GM12878 (cell line): ENCODE data around the gene CRYGN. TPM values are rescaled to one million over a fixed set of nuclear protein-coding genes. Genes with fewer than 3 reads are reported as not detected.

Source experiments
- ATAC-seq: fragments of 200-7000 bp; cut with Tn5 transposase; 3 replicates; pipeline ENCODE4 v1.9.1; 2020; ENCODE audit warnings: mild to moderate bottlenecking, moderate library complexity
- BruUV-seq: library from RNA; stranded (reverse); fragments of 400-500 nt; replicated peaks from 2 replicates; lab custom pipeline; 2021; lab: Mats Ljungman, UMichigan
- CTCF ChIA-PET: fragments of 300-600 bp; sonication (Branson Sonifier 250); formaldehyde crosslinking; extraction: SDS; loops from one replicate; lab custom pipeline; 2021; ENCODE audit warnings: inconsistent platforms; lab: Yijun Ruan, JAX
- POLR2A ChIA-PET: fragments of 350-600 bp; formaldehyde crosslinking; extraction: SDS; loops from one replicate; lab custom pipeline; 2021; ENCODE audit warnings: inconsistent platforms; lab: Charles Lee
- RAD21 ChIA-PET: fragments of 300-600 bp; sonication (Branson Sonifier 250); formaldehyde crosslinking; loops from one replicate; lab custom pipeline; 2023; ENCODE audit warnings: antibody characterized with exemption; ENCODE audit not compliant: unreplicated experiment; lab: Charles Lee
- SMC1A ChIA-PET: fragments of 300-600 bp; sonication (Branson Sonifier 250); formaldehyde crosslinking; loops from one replicate; lab custom pipeline; 2023; ENCODE audit not compliant: unreplicated experiment, uncharacterized antibody; lab: Charles Lee
- DNase-seq: peaks from one replicate; pipeline ENCODE4 v3.0.0-alpha.2; 2011; ENCODE audit warnings: low read depth, low spot score
- FAIRE-seq: peaks from 3 replicates; lab custom pipeline; 2011; peaks lifted over from hg19 to GRCh38; lab: Jason Lieb, UNC
- H2AFZ ChIP-seq: 2 replicates; pipeline ENCODE4 v1.6.0; 2011; ENCODE audit warnings: low read depth, low read length, control low read depth; ENCODE audit not compliant: control insufficient read depth
- H3K27ac ChIP-seq: 2 replicates; pipeline ENCODE4 v1.5.1; 2011; ENCODE audit warnings: control low read depth; ENCODE audit not compliant: control insufficient read depth, insufficient read depth
- H3K27me3 ChIP-seq, 2 experiments: replicated peaks in 1 of 2; 2 replicates each; pipeline versions ENCODE4 v1.6.0 to v1.6.1; 2011; ENCODE audit warnings: low read length in 1 of 2; ENCODE audit not compliant: control insufficient read depth in 2 of 2, insufficient read depth in 2 of 2
- H3K36me3 ChIP-seq, 2 experiments: 2 replicates each; pipeline ENCODE4 v1.5.1; 2011; ENCODE audit warnings: low read length in 1 of 2; ENCODE audit not compliant: control insufficient read depth in 2 of 2, insufficient read depth in 2 of 2
- H3K4me1 ChIP-seq: 2 replicates; pipeline ENCODE4 v1.6.1; 2011; ENCODE audit warnings: mild to moderate bottlenecking, low read length, moderate library complexity, mixed read lengths; ENCODE audit not compliant: control insufficient read depth, insufficient read depth
- H3K4me2 ChIP-seq: 2 replicates; pipeline ENCODE4 v1.6.0; 2011; ENCODE audit warnings: control low read depth; ENCODE audit not compliant: control insufficient read depth, insufficient read depth
- H3K4me3 ChIP-seq: fragments of 200-600 bp; sonication (generic); 2 replicates; pipeline ENCODE4 v1.5.1; 2016
- H3K79me2 ChIP-seq: 2 replicates; pipeline ENCODE4 v1.6.0; 2011; ENCODE audit warnings: low read length; ENCODE audit not compliant: control insufficient read depth, insufficient read depth
- H3K9ac ChIP-seq: 2 replicates; pipeline ENCODE4 v1.8.0; 2011; ENCODE audit warnings: low read length, control low read depth, mixed read lengths; ENCODE audit not compliant: control insufficient read depth, insufficient read depth
- H3K9me3 ChIP-seq: replicated peaks from 3 replicates; pipeline ENCODE4 v1.5.1; 2011; ENCODE audit warnings: mild to moderate bottlenecking, low read length; ENCODE audit not compliant: control insufficient read depth, insufficient read depth
- H4K20me1 ChIP-seq: 2 replicates; pipeline ENCODE4 v1.6.0; 2011; ENCODE audit not compliant: control insufficient read depth, insufficient read depth
- CHD2 ChIP-seq: IDR thresholded peaks from 2 replicates; pipeline ENCODE4 v1.6.1; 2011; ENCODE audit warnings: low read depth, low read length, improper control_type of control experiment, borderline replicate concordance
- FOXK2 ChIP-seq: fragments of 450-650 bp; IDR thresholded peaks from 2 replicates; pipeline ENCODE4 v1.6.1; 2017; ENCODE audit warnings: mild to moderate bottlenecking, moderate library complexity
- IKZF1 ChIP-seq: fragments of 450-650 bp; conservative IDR thresholded peaks from 2 replicates; pipeline ENCODE4 v1.6.1; 2017; ENCODE audit warnings: antibody characterized with exemption, mild to moderate bottlenecking
- NFXL1 ChIP-seq: fragments of 450-650 bp; IDR thresholded peaks from 2 replicates; pipeline ENCODE4 v1.6.1; 2017; ENCODE audit warnings: antibody characterized with exemption, mild to moderate bottlenecking, borderline replicate concordance
- SIN3A ChIP-seq: IDR thresholded peaks from 2 replicates; pipeline ENCODE4 v1.6.1; 2012; ENCODE audit warnings: low read depth, low read length, improper control_type of control experiment
- SMAD5 ChIP-seq: IDR thresholded peaks from 2 replicates; pipeline ENCODE4 v1.6.1; 2016; ENCODE audit warnings: antibody characterized with exemption, low read depth
- ZNF274 ChIP-seq: IDR thresholded peaks from one replicate; pipeline ENCODE4 v1.8.0; 2011; ENCODE audit not compliant: insufficient read length, insufficient read depth
- WGBS: methylation state at CpG from one replicate; pipeline ENCODE4 v1.1.6; 2016; ENCODE audit warnings: low lambda C conversion rate; ENCODE audit not compliant: insufficient replicate concordance, insufficient coverage; ENCODE audit errors: missing lambda C conversion rate; 5-methylcytosine and 5-hydroxymethylcytosine counted together
- in situ Hi-C: fragments of 300-500 bp; cut with MboI; formaldehyde crosslinking; loops from 9 replicates; pipeline ENCODE4 v1.14.3; 2018; ENCODE audit warnings: mixed read lengths
- intact Hi-C: fragments of 100-400 bp; cut with micrococcal nuclease; formaldehyde crosslinking; loops from one replicate; pipeline ENCODE4 v1.14.2; 2022; ENCODE audit not compliant: unreplicated experiment
- polyA plus RNA-seq, 11 experiments: library from polyadenylated mRNA; depleted of rRNA in 4 of 11; unstranded in 6 of 11; stranded (reverse) in 5 of 11; fragments of >200 nt; fragmentation: Nextera tagmentation in 4 of 11; fragmentation: Illumina TruSeq in 1 of 11; extraction: Ambion mirVana in 4 of 11; extraction: Trizol in 1 of 11; gene quantifications; 1 replicate in 1 of 11; 2 replicates in 10 of 11; pipeline versions ENCODE4 v1.2.1 to v1.2.3, GENCODE V29; 2011 to 2016; ENCODE audit warnings: inconsistent platforms in 2 of 11, missing spikeins in 2 of 11, low read depth in 1 of 11
- total RNA-seq, 4 experiments: library from RNA; depleted of rRNA in 3 of 4; stranded (reverse); fragments of >200 nt in 3 of 4; fragmentation: Illumina TruSeq in 1 of 4; extraction: Trizol in 1 of 4; gene quantifications; 2 replicates each; pipeline versions ENCODE4 v1.2.1 to v1.2.3, GENCODE V29; 2013 to 2021
- TF ChIP-seq, protein P1 (sequence below): fragments of 450-650 bp; IDR thresholded peaks from 2 replicates; pipeline ENCODE4 v1.6.1; 2017; ENCODE audit warnings: mild to moderate bottlenecking

The CRYGN gene
- total and polyA plus RNA-seq, 10 of the 15 experiments (the other 5 are each of a cell fraction or from before 2014, with no cell fraction given) = not detected

DNA sequence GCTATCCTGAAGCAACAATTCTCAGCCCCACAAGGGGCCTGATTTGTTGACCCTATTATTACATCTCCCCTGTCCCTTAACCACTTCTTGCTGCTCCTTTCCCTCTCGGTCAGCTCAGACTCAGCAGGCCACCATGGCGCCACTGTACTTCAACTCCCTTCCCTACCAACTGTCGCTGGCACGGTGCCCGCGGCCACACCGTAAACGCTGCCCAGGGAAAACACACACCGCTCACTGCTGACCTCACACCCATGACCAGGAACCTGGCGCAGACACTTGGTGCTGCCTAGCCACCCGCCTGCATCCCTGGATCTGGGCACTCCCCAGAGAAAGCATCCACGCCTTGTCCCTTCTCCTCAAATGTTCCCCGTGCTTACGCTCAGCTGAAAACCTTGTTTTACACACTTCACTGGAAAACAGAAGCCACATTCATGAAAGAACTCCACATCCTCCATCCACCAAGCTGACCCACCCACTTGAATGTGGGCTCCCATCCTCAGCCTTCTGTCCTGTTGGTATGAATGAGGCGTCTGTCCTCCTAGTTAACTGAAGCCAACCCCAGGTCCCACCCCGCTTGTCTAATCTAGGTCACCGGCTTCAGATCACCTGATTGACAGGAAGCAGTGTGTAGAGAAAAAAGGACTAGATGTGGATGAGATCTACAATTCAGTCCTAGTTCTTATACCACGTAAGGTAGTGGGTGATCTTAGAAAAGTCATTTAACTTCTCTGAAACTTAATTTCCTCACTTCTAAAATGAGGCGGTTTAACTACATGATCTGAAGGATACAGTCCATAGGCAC lies 28.5 kb upstream of the CRYGN start:
- H3K4me3 ChIP-seq = no peak overlapping the region
- no peak overlapping the region for H3K9ac ChIP-seq
- intact Hi-C loops (no loop called here), in situ Hi-C loops (no loop called here)
- TF ChIP-seq CHD2 (no peak), IKZF1 (no peak), FOXK2 (no peak), NFXL1 (no peak), SIN3A (no peak), SMAD5 (no peak), ZNF274 (no peak)
- TF ChIP-seq, protein P1, sequence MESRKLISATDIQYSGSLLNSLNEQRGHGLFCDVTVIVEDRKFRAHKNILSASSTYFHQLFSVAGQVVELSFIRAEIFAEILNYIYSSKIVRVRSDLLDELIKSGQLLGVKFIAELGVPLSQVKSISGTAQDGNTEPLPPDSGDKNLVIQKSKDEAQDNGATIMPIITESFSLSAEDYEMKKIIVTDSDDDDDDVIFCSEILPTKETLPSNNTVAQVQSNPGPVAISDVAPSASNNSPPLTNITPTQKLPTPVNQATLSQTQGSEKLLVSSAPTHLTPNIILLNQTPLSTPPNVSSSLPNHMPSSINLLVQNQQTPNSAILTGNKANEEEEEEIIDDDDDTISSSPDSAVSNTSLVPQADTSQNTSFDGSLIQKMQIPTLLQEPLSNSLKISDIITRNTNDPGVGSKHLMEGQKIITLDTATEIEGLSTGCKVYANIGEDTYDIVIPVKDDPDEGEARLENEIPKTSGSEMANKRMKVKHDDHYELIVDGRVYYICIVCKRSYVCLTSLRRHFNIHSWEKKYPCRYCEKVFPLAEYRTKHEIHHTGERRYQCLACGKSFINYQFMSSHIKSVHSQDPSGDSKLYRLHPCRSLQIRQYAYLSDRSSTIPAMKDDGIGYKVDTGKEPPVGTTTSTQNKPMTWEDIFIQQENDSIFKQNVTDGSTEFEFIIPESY = no peak
- H3K79me2 ChIP-seq = peaks cover 12% of the 10 kb centered on the region
- peaks cover 31 to 46% of the 10 kb centered on the region in 2 experiments for H3K36me3 ChIP-seq
- H3K27ac ChIP-seq = no peak overlapping the region
- peaks cover 36% of the 10 kb centered on the region for H3K4me1 ChIP-seq
- no peaks in the 10 kb centered on the region for H3K27me3 ChIP-seq
- no peak overlapping the region for H3K4me2 ChIP-seq
- SMC1A ChIA-PET = no interaction called here
- FAIRE-seq (no peak), ATAC-seq (no peak), DNase-seq (no peak)
- no peak overlapping the region for H2AFZ ChIP-seq
- 97% methylated on average over 19 of the region's 19 CpGs for WGBS
- POLR2A ChIA-PET = no interaction called here
- BruUV-seq = no TSS peak
- RAD21 ChIA-PET = interaction anchor here (0.9 kb wide), 1 partner anchor 51 kb away, joined by 3 read pairs; the partner anchor contains the start of gene RHEB
- H3K9me3 ChIP-seq = peaks cover 7% of the 10 kb centered on the region; the same call in 2 of the 3 replicates
- H4K20me1 ChIP-seq = no peaks in the 10 kb centered on the region; the same call in 1 of the 2 replicates
- CTCF ChIA-PET = interaction anchor here (0.7 kb wide), 1 partner anchor 116 kb away, joined by 3 read pairs; no protein-coding TSS in a partner anchor
